PFSK-1 (cell line): ENCODE measurements around the gene MAGI2.

Experiments
- FOXP2 ChIP-seq: optimal IDR thresholded peaks from 2 replicates; pipeline ENCODE3; 2011; ENCODE audit warnings: borderline replicate concordance, control low read depth, inconsistent platforms; ENCODE audit not compliant: insufficient read depth; ENCODE audit errors: extremely low read length, extremely low read depth
- POLR2AphosphoS5 ChIP-seq: IDR thresholded peaks from 2 replicates; pipeline ENCODE4 v1.6.1; 2012; ENCODE audit warnings: low read depth, mild to moderate bottlenecking, control low read depth, low read length, moderate library complexity
- SIN3A ChIP-seq: IDR thresholded peaks from 2 replicates; pipeline ENCODE4 v1.6.1; 2012; ENCODE audit warnings: mild to moderate bottlenecking, low read length, moderate library complexity, borderline replicate concordance; ENCODE audit not compliant: insufficient read depth
- TAF1 ChIP-seq: IDR thresholded peaks from 2 replicates; pipeline ENCODE4 v1.6.1; 2012; ENCODE audit warnings: low read length, control low read depth, borderline replicate concordance; ENCODE audit not compliant: insufficient read depth
- TF ChIP-seq, protein P1 (sequence below), 2 experiments: IDR thresholded peaks; 2 replicates each; pipeline versions ENCODE4 v1.6.1 to v1.8.0; 2011 to 2012; ENCODE audit warnings: low read depth in 2 of 2, low read length in 2 of 2, control low read depth in 1 of 2, inconsistent platforms in 1 of 2, mild to moderate bottlenecking in 1 of 2, moderate library complexity in 1 of 2; ENCODE audit not compliant: insufficient read depth in 1 of 2

Gene MAGI2

DNA sequence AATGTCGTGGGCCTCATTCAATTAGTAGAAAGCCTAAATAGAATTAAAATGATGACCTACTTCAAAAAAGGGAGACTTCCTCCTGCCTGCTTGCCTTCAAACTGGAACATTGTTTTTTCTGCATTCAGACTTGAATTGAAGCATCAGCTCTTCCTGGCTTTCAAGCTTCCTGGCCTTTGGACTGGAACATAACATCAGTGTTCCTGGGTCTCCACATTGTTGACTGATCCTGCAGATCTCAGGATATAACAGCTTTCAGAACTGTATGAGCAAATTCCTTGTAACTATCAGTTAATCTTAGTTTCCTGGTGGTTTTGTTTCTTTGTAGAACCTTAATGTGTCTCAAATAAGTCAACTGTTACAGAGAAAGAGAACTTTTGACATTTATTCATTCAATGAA is 18.6 kb downstream of the MAGI2 start:
- TF ChIP-seq, protein P1, sequence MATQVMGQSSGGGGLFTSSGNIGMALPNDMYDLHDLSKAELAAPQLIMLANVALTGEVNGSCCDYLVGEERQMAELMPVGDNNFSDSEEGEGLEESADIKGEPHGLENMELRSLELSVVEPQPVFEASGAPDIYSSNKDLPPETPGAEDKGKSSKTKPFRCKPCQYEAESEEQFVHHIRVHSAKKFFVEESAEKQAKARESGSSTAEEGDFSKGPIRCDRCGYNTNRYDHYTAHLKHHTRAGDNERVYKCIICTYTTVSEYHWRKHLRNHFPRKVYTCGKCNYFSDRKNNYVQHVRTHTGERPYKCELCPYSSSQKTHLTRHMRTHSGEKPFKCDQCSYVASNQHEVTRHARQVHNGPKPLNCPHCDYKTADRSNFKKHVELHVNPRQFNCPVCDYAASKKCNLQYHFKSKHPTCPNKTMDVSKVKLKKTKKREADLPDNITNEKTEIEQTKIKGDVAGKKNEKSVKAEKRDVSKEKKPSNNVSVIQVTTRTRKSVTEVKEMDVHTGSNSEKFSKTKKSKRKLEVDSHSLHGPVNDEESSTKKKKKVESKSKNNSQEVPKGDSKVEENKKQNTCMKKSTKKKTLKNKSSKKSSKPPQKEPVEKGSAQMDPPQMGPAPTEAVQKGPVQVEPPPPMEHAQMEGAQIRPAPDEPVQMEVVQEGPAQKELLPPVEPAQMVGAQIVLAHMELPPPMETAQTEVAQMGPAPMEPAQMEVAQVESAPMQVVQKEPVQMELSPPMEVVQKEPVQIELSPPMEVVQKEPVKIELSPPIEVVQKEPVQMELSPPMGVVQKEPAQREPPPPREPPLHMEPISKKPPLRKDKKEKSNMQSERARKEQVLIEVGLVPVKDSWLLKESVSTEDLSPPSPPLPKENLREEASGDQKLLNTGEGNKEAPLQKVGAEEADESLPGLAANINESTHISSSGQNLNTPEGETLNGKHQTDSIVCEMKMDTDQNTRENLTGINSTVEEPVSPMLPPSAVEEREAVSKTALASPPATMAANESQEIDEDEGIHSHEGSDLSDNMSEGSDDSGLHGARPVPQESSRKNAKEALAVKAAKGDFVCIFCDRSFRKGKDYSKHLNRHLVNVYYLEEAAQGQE (IDR thresholded peaks at IDR 0.05; ENCODE audit: insufficient read depth in 1 of 2, low read depth in 2 of 2, low read length in 2 of 2), result peak in 1 of 2 experiments; percentile 46; a peak in 1 of 4 replicates
- TF ChIP-seq TAF1 (no peak), POLR2AphosphoS5 (no peak), FOXP2 (no peak), SIN3A (peak; percentile 82; the same call in 1 of the 2 replicates)

DNA sequence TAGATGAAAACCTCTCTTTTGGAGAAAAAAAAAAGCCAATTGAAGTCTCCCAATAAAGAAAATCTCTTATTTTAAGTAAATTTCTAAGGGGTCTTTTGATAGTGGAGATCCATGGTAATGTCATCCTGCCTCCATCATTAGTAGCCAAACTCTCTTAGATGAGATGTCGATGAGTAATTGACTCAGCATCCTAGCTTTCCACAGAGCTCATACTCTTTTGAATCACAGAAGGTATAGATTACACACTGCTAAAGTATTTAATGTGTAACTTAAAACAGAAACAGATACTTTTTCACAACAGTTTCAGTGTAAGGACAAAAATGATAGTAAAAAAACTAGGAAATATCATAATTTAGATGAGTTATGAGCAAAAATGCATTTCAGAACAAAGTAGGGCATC is 19.4 kb downstream of the MAGI2 start:
- TF ChIP-seq SIN3A, result no peak
- TF ChIP-seq TAF1, result no peak
- TF ChIP-seq, protein P1 (IDR thresholded peaks at IDR 0.05; ENCODE audit: insufficient read depth in 1 of 2, low read depth in 2 of 2, low read length in 2 of 2), result no peak
- TF ChIP-seq POLR2AphosphoS5, result no peak
- no peak for TF ChIP-seq FOXP2

DNA sequence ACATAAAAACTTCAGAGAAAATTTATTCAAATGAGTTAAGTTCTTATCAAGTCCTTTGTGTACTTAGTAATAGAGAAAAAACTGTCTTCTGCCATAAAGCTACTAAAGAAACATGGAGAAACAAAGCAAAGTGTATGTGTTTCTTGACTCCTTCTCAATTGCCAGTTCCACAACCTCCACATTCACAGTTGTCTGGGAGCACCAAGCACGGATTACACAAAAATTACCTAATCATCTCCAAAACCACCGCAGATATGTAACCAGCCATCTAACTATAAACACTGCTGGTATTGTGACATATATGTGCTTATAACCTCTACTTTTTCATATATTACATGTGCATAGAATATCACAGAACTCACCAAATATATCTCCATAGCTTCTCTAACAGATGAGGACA is 23.1 kb downstream of the MAGI2 start:
- TF ChIP-seq POLR2AphosphoS5 (no peak), SIN3A (no peak), FOXP2 (no peak), TAF1 (no peak)
- TF ChIP-seq, protein P1 (IDR thresholded peaks at IDR 0.05; ENCODE audit: insufficient read depth in 1 of 2, low read depth in 2 of 2, low read length in 2 of 2), result no peak

DNA sequence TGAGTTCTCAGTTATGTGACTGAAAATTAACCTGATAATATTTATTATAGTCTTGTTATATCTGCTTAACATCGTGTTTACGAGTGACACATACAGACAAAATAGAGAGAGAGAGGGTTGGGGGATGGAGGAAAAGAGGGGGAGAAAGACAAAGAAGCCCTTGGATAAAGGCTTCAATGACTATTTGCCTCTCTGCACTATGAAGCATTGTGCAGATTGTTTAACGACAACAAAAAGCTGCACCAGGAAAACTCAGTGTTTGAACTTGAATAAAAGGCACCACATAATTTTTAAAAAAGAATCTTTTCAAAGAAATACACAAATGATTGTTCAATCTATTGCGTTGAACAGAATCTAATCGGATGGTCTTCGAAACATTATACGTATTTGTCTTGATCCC is 27.8 kb downstream of the MAGI2 start:
- TF ChIP-seq POLR2AphosphoS5 (no peak), SIN3A (no peak), TAF1 (no peak), FOXP2 (no peak)
- TF ChIP-seq, protein P1 (IDR thresholded peaks at IDR 0.05; ENCODE audit: insufficient read depth in 1 of 2, low read depth in 2 of 2, low read length in 2 of 2), result no peak

DNA sequence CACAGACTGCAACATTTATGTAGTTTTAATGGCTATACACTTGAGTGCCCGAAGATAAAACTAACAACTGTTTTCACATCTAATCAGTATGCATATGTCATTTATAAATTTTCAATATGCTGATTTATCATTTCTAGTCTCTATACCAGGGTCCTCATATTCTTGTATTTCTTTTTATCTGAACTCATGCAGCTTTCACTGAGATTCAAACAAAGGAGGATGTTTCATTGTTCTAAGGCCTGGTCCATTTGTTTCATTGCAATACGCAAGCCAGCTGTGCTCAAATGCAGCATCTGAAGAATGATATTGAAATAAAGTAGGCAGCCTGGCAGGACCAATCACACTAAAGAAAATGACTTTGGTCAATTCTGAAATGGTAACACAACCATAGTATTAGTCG is 31.7 kb downstream of the MAGI2 start:
- TF ChIP-seq POLR2AphosphoS5, result no peak
- no peak for TF ChIP-seq TAF1
- no peak for TF ChIP-seq FOXP2
- TF ChIP-seq SIN3A, result no peak
- TF ChIP-seq, protein P1 (IDR thresholded peaks at IDR 0.05; ENCODE audit: insufficient read depth in 1 of 2, low read depth in 2 of 2, low read length in 2 of 2), result no peak
